ENCODE results near the gene AMHR2. TPM values are rescaled to one million over a fixed set of nuclear protein-coding genes. Genes with fewer than 3 reads are reported as not detected.
"Not testable (repeated sequence)": the region's sequence is repeated elsewhere in the genome, so short reads cannot be mapped to it uniquely, and the experiment has no call there.

The AMHR2 gene
- total and polyA plus RNA-seq, 11 donors, result 0.30 to 2.2 (median 0.57) TPM; not detected in 6

GRCh38 chr12:53431187-53431586 is 7.5 kb downstream of the AMHR2 start:
- no peak overlapping the region for H3K27ac ChIP-seq
- ATAC-seq, result no peak
- H3K36me3 ChIP-seq, result no peaks in the 10 kb centered on the region
- intact Hi-C loops (cut with DNase I), result no loop called here
- no peak overlapping the region for H3K4me3 ChIP-seq
- 78 to 86% (median 82%) methylated on average over 6 to 7 of the region's 7 CpGs for WGBS, 4 donors
- H3K27me3 ChIP-seq, result no peaks in the 10 kb centered on the region
- H3K9me3 ChIP-seq, result no peaks in the 10 kb centered on the region
- TF ChIP-seq CTCF (IDR thresholded peaks at IDR 0.05), result no peak
- TF ChIP-seq POLR2A (IDR thresholded peaks at IDR 0.05), result no peak
- H3K4me1 ChIP-seq, result no peaks in the 10 kb centered on the region
- no peak for DNase-seq

- 92 to 98% (median 95%) methylated on average over 9 of the region's 9 CpGs for WGBS, 4 donors
- intact Hi-C loops (cut with DNase I); DNase-seq; H3K36me3 ChIP-seq; H3K9me3 ChIP-seq; H3K27ac ChIP-seq; ATAC-seq; H3K27me3 ChIP-seq; H3K4me3 ChIP-seq; H3K4me1 ChIP-seq: not testable (repeated sequence)
Measured at GRCh38 chr12:53435326-53435725, 11.7 kb downstream of the AMHR2 start.

GRCh38 chr12:53439582-53439981 is 15.9 kb downstream of the AMHR2 start:
- ATAC-seq; intact Hi-C loops (cut with DNase I): not testable (repeated sequence)

GRCh38 chr12:53441040-53441833 is 17.6 kb downstream of the AMHR2 start, which contains the start of gene PRR13:
TSS of gene PRR13 (plus strand) at chr12:53441734. CDS start at chr12:53442715, 981 bp downstream.
- peak; percentile 98 to 99 (median 99) for DNase-seq
- TF ChIP-seq POLR2A (IDR thresholded peaks at IDR 0.05), result peak; percentile 50 to 92
- TF ChIP-seq CTCF (IDR thresholded peaks at IDR 0.05), result no peak
- peak within 1 kb of the TSS; percentile 73 to 93 (median 89) for H3K27ac ChIP-seq
- H3K4me1 ChIP-seq, result peaks cover 5 to 37% (median 12%) of the 10 kb centered on the region in 12 donors
- WGBS, 4 donors, result 0 to 1% (median 1%) methylated on average over 27 to 31 of the region's 31 CpGs
- intact Hi-C loops (cut with DNase I), result loop anchor here in 1 of 10 donors (2.0 kb wide), 1 partner anchor 60 kb away; the partner anchor contains the start of gene TARBP2
- H3K4me3 ChIP-seq, result peak within 1 kb of the TSS; percentile 58 to 95 (median 70)
- no peaks in the 10 kb centered on the region for H3K9me3 ChIP-seq
- peak; percentile 99 for ATAC-seq
- H3K27me3 ChIP-seq, result no peaks in the 10 kb centered on the region
- H3K36me3 ChIP-seq, result peaks cover 0 to 28% (median 24%) of the 10 kb centered on the region in 9 donors

More at GRCh38 chr12:53439582-53439981, 15.9 kb downstream of the AMHR2 start:
- H3K9me3 ChIP-seq, H3K27ac ChIP-seq, H3K27me3 ChIP-seq, DNase-seq, H3K4me3 ChIP-seq: not testable (repeated sequence)
- Histone ChIP-seq H3K4me1 (peaks cover 5 to 28% (median 12%) of the 10 kb centered on the region in 12 donors), H3K36me3 (peaks cover 0 to 11% (median 9%) of the 10 kb centered on the region in 9 donors)

GRCh38 chr12:53443955-53444354 is 20.3 kb downstream of the AMHR2 start:
- no peak for TF ChIP-seq CTCF (IDR thresholded peaks at IDR 0.05)
- no peak for TF ChIP-seq POLR2A (IDR thresholded peaks at IDR 0.05)
- Histone ChIP-seq H3K4me3 (no peak overlapping the region), H3K4me1 (peaks cover 5 to 37% (median 12%) of the 10 kb centered on the region in 12 donors), H3K27ac (no peak overlapping the region), H3K36me3 (peaks cover 0 to 55% (median 37%) of the 10 kb centered on the region in 9 donors), H3K27me3 (no peaks in the 10 kb centered on the region), H3K9me3 (no peaks in the 10 kb centered on the region)
- intact Hi-C loops (cut with DNase I), result no loop called here
- ATAC-seq (no peak), DNase-seq (no peak)
- 91 to 97% (median 95%) methylated on average over 4 of the region's 4 CpGs for WGBS, 4 donors

GRCh38 chr12:53444593-53445325 is 21.1 kb downstream of the AMHR2 start:
- peaks cover 0 to 55% (median 37%) of the 10 kb centered on the region in 9 donors for H3K36me3 ChIP-seq
- WGBS, 4 donors, result 86 to 91% (median 87%) methylated on average over 11 of the region's 11 CpGs
- intact Hi-C loops (cut with DNase I), result not testable (repeated sequence)

More at GRCh38 chr12:53444593-53445325, 21.1 kb downstream of the AMHR2 start:
- not testable (repeated sequence) for H3K4me3 ChIP-seq, H3K27ac ChIP-seq, ATAC-seq, H3K9me3 ChIP-seq, H3K27me3 ChIP-seq, DNase-seq
- H3K4me1 ChIP-seq, result peaks cover 5 to 37% (median 12%) of the 10 kb centered on the region in 12 donors

Measured in heart left ventricle (tissue), 16 donors.